T-cell (primary cell): ENCODE results near the gene LECT2. TPM values are rescaled to one million over a fixed set of nuclear protein-coding genes. Genes with fewer than 3 reads are reported as not detected.

Source experiments
- ATAC-seq, 4 experiments: fragments of 200-7000 bp in 3 of 4; fragments of 150-1000 bp in 1 of 4; cut with Tn5 transposase; replicated peaks in 1 of 4; 1 replicate in 3 of 4; 2 replicates in 1 of 4; pipeline ENCODE4 v1.10.0; 2021; ENCODE audit warnings: moderate library complexity in 3 of 4, mild to moderate bottlenecking in 2 of 4, moderate number of reproducible peaks in 1 of 4
- CTCF ChIA-PET, 2 donors: fragments of 300-600 bp; sonication (Branson Sonifier 250); formaldehyde crosslinking; loops; one replicate each; lab custom pipeline; 2022; ENCODE audit warnings: antibody characterized with exemption in 2 of 2; lab: Charles Lee
- POLR2A ChIA-PET, 2 donors: fragments of 300-600 bp; sonication (Branson Sonifier 250); formaldehyde crosslinking; loops; one replicate each; lab custom pipeline; 2022; ENCODE audit warnings: antibody characterized with exemption in 2 of 2; lab: Charles Lee
- DNase-seq, 35 experiments: peaks; one replicate each; pipeline versions ENCODE4 v3.0.0 to v3.0.0-alpha.2; 2013 to 2023
- H3K27ac ChIP-seq: one replicate; pipeline ENCODE4 v1.5.1; 2013; ENCODE audit warnings: low read length
- H3K27me3 ChIP-seq, 2 experiments: replicated peaks in 1 of 2; 1 replicate in 1 of 2; 2 replicates in 1 of 2; pipeline versions ENCODE4 v1.6.1 to v1.7.0; 2013; ENCODE audit warnings: low read length in 1 of 2, mixed read lengths in 1 of 2; ENCODE audit not compliant: control insufficient read depth in 2 of 2, insufficient read depth in 2 of 2; ENCODE audit errors: extremely low read depth in 1 of 2
- H3K36me3 ChIP-seq, 2 donors: 1 replicate in 1 of 2; 2 replicates in 1 of 2; pipeline versions ENCODE4 v1.6.1 to v1.7.0; 2013; ENCODE audit warnings: low read length in 1 of 2; ENCODE audit not compliant: control insufficient read depth in 2 of 2, insufficient read depth in 1 of 2; ENCODE audit errors: extremely low read depth in 1 of 2
- H3K4me1 ChIP-seq, 2 experiments: 1 replicate in 1 of 2; 2 replicates in 1 of 2; pipeline versions ENCODE4 v1.6.1 to v1.7.0; 2013; ENCODE audit warnings: low read length in 2 of 2, mixed read lengths in 1 of 2; ENCODE audit not compliant: insufficient read depth in 2 of 2, control insufficient read depth in 1 of 2; ENCODE audit errors: extremely low read depth in 1 of 2
- H3K4me3 ChIP-seq, 2 donors: 1 replicate in 1 of 2; 2 replicates in 1 of 2; pipeline versions ENCODE4 v1.5.1 to v1.7.0; 2013; ENCODE audit warnings: mild to moderate bottlenecking in 2 of 2, low read length in 1 of 2, moderate library complexity in 1 of 2; ENCODE audit not compliant: control insufficient read depth in 1 of 2; ENCODE audit errors: extremely low read depth in 1 of 2
- H3K9me3 ChIP-seq: 2 replicates; pipeline ENCODE4 v1.7.0; 2013
- H3K27ac Mint-ChIP-seq, 2 donors: one replicate each; pipeline ENCODE4 v1.8.0; 2020 to 2021; ENCODE audit warnings: mild to moderate bottlenecking in 2 of 2, mixed read lengths in 2 of 2
- H3K27me3 Mint-ChIP-seq, 2 donors: one replicate each; pipeline ENCODE4 v1.8.0; 2021 to 2022; ENCODE audit warnings: mixed read lengths in 2 of 2
- H3K36me3 Mint-ChIP-seq: one replicate; pipeline ENCODE4 v1.8.0; 2021; ENCODE audit warnings: mixed read lengths
- H3K4me1 Mint-ChIP-seq, 3 donors: one replicate each; pipeline ENCODE4 v1.8.0; 2020 to 2022; ENCODE audit warnings: mixed read lengths in 3 of 3, mild to moderate bottlenecking in 1 of 3
- H3K4me3 Mint-ChIP-seq, 3 donors: one replicate each; pipeline ENCODE4 v1.8.0; 2020 to 2022; ENCODE audit warnings: mild to moderate bottlenecking in 3 of 3, mixed read lengths in 3 of 3, moderate library complexity in 3 of 3
- H3K9me3 Mint-ChIP-seq, 3 donors: one replicate each; pipeline ENCODE4 v1.8.0; 2020 to 2022; ENCODE audit warnings: mixed read lengths in 3 of 3
- WGBS: methylation state at CpG from one replicate; pipeline ENCODE4 v1.1.5; 2013; ENCODE audit warnings: missing lambda C conversion rate; ENCODE audit not compliant: insufficient coverage; 5-methylcytosine and 5-hydroxymethylcytosine counted together
- total RNA-seq, 35 experiments: library from RNA in 6 of 35; stranded (reverse) in 6 of 35; fragments of 120-200 nt in 1 of 35; gene quantifications; one replicate each; pipeline versions ENCODE4 v1.2.1 to v1.2.4 and lab custom pipeline; 2013 to 2026

LECT2 gene
- total RNA-seq, 5 donors from 2014 or later (not counting 1 experiment from before 2014, with no cell fraction given) = not detected

DNA sequence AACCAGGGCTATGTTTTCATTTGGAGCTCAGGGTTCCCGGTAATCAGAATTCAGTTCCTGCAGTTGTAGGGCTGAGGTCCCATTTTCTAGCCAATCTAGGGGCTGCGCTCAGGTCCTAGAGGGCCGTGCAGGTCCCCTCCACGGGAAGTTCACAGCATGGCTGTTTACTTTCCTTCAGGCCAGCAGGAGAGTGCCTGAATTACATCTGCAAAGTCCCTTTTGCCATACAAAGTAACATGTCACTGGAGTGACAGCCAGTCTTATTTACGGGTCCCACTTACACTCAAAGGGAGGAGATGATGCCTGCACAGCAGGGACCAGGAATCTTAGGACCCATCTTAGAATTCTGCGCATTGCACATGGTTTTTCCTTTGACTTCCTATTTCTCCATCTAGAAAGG lies 44.1 kb upstream of the LECT2 start:
- no peaks in the 10 kb centered on the region for H3K4me1 ChIP-seq
- 85% methylated on average over 5 of the region's 6 CpGs for WGBS
- no peak overlapping the region for H3K27ac ChIP-seq
- no peak overlapping the region for H3K4me3 ChIP-seq
- Mint-ChIP-seq H3K27ac (no peak overlapping the region), H3K27me3 (peaks cover 11 to 18% of the 10 kb centered on the region in 2 donors), H3K36me3 (no peaks in the 10 kb centered on the region), H3K4me1 (no peaks in the 10 kb centered on the region), H3K9me3 (no peaks in the 10 kb centered on the region), H3K4me3 (no peak overlapping the region)
- no peaks in the 10 kb centered on the region for H3K36me3 ChIP-seq
- ChIA-PET POLR2A (interaction anchor here in 1 of 2 donors (0.7 kb wide), 1 partner anchor 8 kb away, joined by 3 read pairs; no protein-coding TSS in a partner anchor), CTCF (no interaction called here)
- no peaks in the 10 kb centered on the region for H3K9me3 ChIP-seq
- ATAC-seq (no peak), DNase-seq (no peak)
- H3K27me3 ChIP-seq = peaks cover 0 to 19% of the 10 kb centered on the region in 2 experiments

DNA sequence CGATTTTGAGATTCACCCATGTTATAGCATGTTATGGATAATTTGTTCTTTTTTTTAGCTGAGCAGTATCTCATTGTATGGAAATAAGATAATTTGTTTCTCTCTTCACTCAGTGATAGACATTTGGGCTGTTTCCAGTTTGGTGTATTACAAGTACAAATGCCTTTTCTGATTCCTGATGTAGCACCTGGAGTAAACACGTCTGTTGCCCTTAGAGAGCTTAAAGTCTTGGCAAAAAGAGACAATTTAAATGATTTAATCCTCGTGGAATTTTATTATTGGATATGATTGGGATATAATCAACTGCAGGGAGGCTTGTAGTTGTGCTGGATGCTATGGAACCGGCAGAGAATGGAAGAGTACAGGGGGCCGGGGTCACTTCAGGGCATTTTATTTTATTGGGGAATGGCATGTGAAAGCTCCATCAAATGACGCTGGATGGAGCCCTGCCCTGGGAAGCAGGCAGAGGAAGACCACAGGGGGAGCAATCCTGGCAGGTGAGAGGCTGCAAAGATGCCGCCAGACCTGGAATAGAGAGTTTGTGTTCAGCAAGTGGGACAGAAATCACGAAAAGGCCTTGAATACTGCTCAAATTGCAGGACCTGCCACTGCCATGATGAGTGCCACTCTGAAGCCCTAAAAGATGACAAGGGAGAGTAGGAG lies 43.0 kb upstream of the LECT2 start:
- Histone ChIP-seq H3K9me3 (no peaks in the 10 kb centered on the region), H3K4me3 (no peak overlapping the region), H3K27me3 (peaks cover 0 to 19% of the 10 kb centered on the region in 2 experiments), H3K4me1 (no peaks in the 10 kb centered on the region), H3K27ac (no peak overlapping the region), H3K36me3 (no peaks in the 10 kb centered on the region)
- H3K4me1 Mint-ChIP-seq = no peaks in the 10 kb centered on the region
- ATAC-seq = no peak
- H3K9me3 Mint-ChIP-seq = no peaks in the 10 kb centered on the region
- H3K4me3 Mint-ChIP-seq = no peak overlapping the region
- no peak for DNase-seq
- no peak overlapping the region for H3K27ac Mint-ChIP-seq
- no peaks in the 10 kb centered on the region for H3K36me3 Mint-ChIP-seq
- WGBS = 86% methylated on average over 7 of the region's 8 CpGs
- ChIA-PET POLR2A (no interaction called here), CTCF (no interaction called here)
- H3K27me3 Mint-ChIP-seq = peaks cover 11 to 18% of the 10 kb centered on the region in 2 donors

DNA sequence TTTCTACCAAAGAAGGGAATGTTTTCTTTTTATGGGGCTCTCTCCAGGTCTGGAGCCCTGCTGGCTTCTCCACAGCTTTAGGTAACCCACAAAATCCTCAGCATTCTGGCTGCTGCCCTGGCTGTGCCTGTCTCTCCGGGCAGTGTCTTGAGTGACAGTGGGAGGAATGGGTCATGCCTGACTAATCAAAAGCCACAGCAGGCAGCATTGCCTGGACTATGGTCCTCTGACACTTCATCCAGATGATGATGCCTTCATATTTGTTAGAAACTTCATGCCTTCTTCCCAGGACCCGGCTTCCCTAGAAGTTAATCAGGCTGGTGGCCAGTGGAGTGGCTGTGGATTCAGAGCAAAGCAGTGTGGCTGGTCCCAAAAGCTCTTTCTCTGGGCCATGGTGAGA lies 41.8 kb upstream of the LECT2 start:
- Histone ChIP-seq H3K36me3 (no peaks in the 10 kb centered on the region), H3K27ac (no peak overlapping the region), H3K9me3 (no peaks in the 10 kb centered on the region), H3K27me3 (peaks cover 0 to 19% of the 10 kb centered on the region in 2 experiments), H3K4me3 (no peak overlapping the region), H3K4me1 (no peaks in the 10 kb centered on the region)
- Mint-ChIP-seq H3K27me3 (peaks cover 11 to 17% of the 10 kb centered on the region in 2 donors), H3K4me1 (no peaks in the 10 kb centered on the region), H3K27ac (no peak overlapping the region), H3K9me3 (no peaks in the 10 kb centered on the region), H3K36me3 (no peaks in the 10 kb centered on the region), H3K4me3 (no peak overlapping the region)
- ChIA-PET CTCF (no interaction called here), POLR2A (no interaction called here)
- ATAC-seq (no peak), DNase-seq (no peak)
- WGBS = no CpG with 5 or more reads among the region's 2 CpGs

DNA sequence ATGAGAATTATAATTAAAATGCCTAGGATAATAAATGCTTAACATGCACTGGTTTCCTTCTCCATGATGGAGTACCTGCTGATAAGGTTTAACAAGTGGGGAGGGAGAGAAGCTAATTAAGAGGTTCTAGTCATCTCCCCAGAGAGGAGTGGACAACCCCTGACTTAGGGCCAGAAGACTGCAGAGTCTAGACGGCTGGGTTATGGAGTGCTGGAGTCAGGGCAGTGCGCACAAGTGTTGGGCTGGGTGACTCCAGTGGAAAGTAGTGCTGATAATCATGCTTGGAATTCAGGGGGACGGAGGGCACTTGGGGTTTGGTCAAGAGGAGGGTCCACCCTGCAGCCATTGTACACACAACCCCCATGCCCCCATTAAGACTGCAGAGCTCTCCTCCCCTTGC lies 41.2 kb upstream of the LECT2 start:
- H3K36me3 Mint-ChIP-seq = no peaks in the 10 kb centered on the region
- POLR2A ChIA-PET = no interaction called here
- WGBS = 100% methylated on average over 1 of the region's 3 CpGs

DNA sequence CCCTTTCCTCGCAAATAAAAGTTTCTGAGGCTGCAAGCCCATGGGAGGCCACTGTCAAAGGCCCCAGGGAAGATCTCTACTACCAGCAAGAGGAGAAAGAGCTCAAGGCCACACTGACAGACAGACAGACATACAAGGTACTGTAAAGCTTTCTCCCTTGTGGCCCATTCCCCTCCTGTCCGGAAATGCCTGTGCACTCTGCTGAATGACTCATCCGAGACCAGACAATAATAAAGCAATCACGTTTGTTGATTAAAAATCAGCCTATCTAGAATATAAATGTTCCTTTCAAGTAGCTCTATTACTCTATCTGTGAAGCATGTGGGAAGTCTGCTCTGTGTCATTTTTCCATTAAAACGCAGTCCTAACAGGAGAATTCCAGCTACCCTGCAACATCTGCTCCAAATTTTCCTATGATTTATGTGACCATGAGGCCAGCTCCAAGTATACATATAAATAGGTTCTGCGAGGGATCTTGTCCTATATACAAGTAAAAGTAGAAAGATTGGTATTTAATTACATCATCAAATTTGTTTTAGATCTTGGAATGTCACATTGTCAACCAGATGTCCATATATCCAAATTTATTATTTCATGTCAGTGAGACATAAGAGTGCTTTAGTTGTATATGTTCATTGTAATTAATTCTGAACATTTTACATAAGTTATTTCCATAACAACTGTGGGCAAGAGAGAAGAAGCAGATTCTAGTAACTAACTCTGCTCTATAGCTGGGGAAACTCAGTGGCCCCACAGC lies 39.3 kb upstream of the LECT2 start:
- Histone ChIP-seq H3K9me3 (no peaks in the 10 kb centered on the region), H3K36me3 (no peaks in the 10 kb centered on the region), H3K4me1 (no peaks in the 10 kb centered on the region), H3K4me3 (no peak overlapping the region), H3K27ac (no peak overlapping the region), H3K27me3 (peaks cover 0 to 20% of the 10 kb centered on the region in 2 experiments)
- ChIA-PET POLR2A (no interaction called here), CTCF (no interaction called here)
- H3K4me3 Mint-ChIP-seq = no peak overlapping the region
- no peak overlapping the region for H3K27ac Mint-ChIP-seq
- H3K36me3 Mint-ChIP-seq = no peaks in the 10 kb centered on the region
- H3K27me3 Mint-ChIP-seq = peaks cover 21% of the 10 kb centered on the region in 2 donors
- ATAC-seq (no peak), DNase-seq (no peak)
- WGBS = 100% methylated on average over 1 of the region's 6 CpGs
- H3K9me3 Mint-ChIP-seq = no peaks in the 10 kb centered on the region
- no peaks in the 10 kb centered on the region for H3K4me1 Mint-ChIP-seq

More for the DNA sequence above, 41.2 kb upstream of the LECT2 start:
- CTCF ChIA-PET = interaction anchor here in 1 of 2 donors (0.6 kb wide), 1 partner anchor 428 kb away, joined by 7 read pairs; no protein-coding TSS in a partner anchor
- Mint-ChIP-seq H3K4me3 (no peak overlapping the region), H3K9me3 (no peaks in the 10 kb centered on the region), H3K4me1 (no peaks in the 10 kb centered on the region), H3K27me3 (peaks cover 11 to 16% of the 10 kb centered on the region in 2 donors), H3K27ac (no peak overlapping the region)
- DNase-seq = no peak
- H3K36me3 ChIP-seq = no peaks in the 10 kb centered on the region
- no peak for ATAC-seq
- H3K27me3 ChIP-seq = peaks cover 0 to 15% of the 10 kb centered on the region in 2 experiments
- H3K27ac ChIP-seq = no peak overlapping the region
- H3K9me3 ChIP-seq = no peaks in the 10 kb centered on the region
- no peaks in the 10 kb centered on the region for H3K4me1 ChIP-seq
- H3K4me3 ChIP-seq = no peak overlapping the region

DNA sequence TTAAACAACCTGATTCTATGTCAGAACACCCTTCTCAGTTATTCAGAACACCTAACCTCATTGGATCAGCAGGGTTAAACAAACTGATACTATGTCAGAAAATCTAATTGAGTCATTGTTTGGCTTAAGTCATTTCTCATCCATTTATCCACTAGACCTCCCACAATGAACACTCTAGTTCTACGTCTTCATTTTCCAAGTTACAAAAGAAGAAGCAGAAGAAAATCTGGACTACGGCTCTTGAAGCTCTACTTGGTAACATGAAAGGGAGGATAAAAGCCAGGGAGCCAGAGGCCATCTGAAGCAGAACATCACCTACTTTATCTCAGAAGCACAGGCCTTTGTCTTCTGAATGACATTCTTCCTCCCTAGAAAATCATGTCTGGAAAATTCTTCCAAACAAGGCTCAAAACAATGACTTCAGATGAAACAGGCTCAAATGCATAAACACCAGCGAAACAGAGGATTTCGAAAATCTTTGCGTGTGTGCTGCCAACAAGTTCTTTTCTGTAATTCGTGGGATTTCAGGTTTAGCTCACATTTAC lies 38.6 kb upstream of the LECT2 start:
- no peaks in the 10 kb centered on the region for H3K9me3 Mint-ChIP-seq
- no peaks in the 10 kb centered on the region for H3K4me1 ChIP-seq
- peaks cover 24 to 28% of the 10 kb centered on the region in 2 donors for H3K27me3 Mint-ChIP-seq
- no peaks in the 10 kb centered on the region for H3K9me3 ChIP-seq
- H3K36me3 ChIP-seq = no peaks in the 10 kb centered on the region
- WGBS = 92% methylated on average over 4 of the region's 6 CpGs
- no peak overlapping the region for H3K27ac ChIP-seq
- ChIA-PET CTCF (no interaction called here), POLR2A (no interaction called here)
- no peak overlapping the region for H3K4me3 ChIP-seq
- H3K27ac Mint-ChIP-seq = no peak overlapping the region
- DNase-seq (no peak), ATAC-seq (no peak)
- no peak overlapping the region for H3K4me3 Mint-ChIP-seq
- no peaks in the 10 kb centered on the region for H3K4me1 Mint-ChIP-seq
- H3K36me3 Mint-ChIP-seq = no peaks in the 10 kb centered on the region
- peaks cover 0 to 20% of the 10 kb centered on the region in 2 experiments for H3K27me3 ChIP-seq
